ENCODE measurements around the gene ERBB2. TPM values are rescaled to one million over a fixed set of nuclear protein-coding genes. Genes with fewer than 3 reads are reported as not detected.

The ERBB2 gene
- total and polyA plus RNA-seq, 2 of the 8 experiments (the other 6 are each of a cell fraction or from before 2014, with no cell fraction given), result 183 to 394 TPM

DNA sequence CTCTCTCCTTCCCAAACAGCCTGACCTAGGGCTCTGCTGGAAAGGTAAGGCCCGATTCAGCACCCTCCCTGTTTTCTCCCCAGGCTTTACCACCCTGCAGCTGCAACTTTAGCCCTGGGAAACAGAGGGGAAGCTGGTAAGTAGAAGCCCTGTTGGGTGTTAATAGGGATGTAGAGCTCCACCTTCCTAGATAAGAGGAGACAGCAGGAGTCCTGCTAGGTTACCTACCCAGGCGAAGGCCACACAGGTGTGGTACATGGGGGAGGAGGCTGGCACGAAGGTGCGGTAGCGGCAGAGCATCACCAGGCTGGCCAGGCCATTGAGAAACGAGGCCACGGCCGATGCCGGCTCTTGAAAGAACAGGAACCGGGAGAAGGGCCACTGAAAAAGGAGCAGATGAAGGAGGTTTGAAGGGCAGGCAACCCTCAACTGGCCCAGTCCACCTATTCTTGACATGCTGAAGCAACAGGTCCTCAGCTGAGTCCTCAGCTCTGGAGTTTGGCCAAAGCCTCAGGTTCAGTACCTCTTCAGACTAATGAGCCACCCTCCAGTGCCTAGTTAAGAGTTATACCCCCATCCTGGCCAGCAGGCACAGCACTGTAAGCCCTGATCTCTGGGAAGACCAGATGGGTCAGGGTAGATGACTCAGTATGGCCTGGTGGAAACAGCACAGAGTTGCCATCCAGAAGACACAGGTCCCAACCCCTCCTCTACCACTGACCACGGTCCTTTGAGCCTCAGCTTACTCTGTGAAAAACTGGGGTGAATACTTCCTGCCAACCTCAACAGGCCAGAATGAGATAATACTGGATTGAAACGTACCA lies 15.3 kb upstream of the ERBB2 start:
- H3K27ac ChIP-seq (ENCODE audit: low read depth, low read length), result no peak overlapping the region
- no peak overlapping the region for H2BK12ac ChIP-seq (ENCODE audit: low read depth, low read length)
- no peak overlapping the region for H4K5ac ChIP-seq (ENCODE audit: insufficient read length, low read depth, low read length)
- H3K4me3 ChIP-seq (ENCODE audit: extremely low read depth in 1 of 4, insufficient read depth in 2 of 4, low read depth in 3 of 4, low read length in 4 of 4), result no peak overlapping the region
- ChIA-PET CTCF (ENCODE audit: partially characterized antibody) (interaction anchor here (0.6 to 52.4 kb wide), 8 partner anchors 12 to 518 kb away, joined by 3 to 1885 read pairs (median 6); partner anchors contain the start of genes PNMT, PPP1R1B, STARD3 and TCAP), POLR2A (ENCODE audit: partially characterized antibody) (interaction anchor here (1.0 to 38.1 kb wide), 5 partner anchors 6 to 53 kb away, joined by 3 to 708 read pairs (median 4); partner anchors contain the start of genes ERBB2, PGAP3, PNMT and TCAP)
- no peaks in the 10 kb centered on the region for H4K20me1 ChIP-seq (replicated peaks in 1 of 2; ENCODE audit: control insufficient read depth in 1 of 2, insufficient read depth in 2 of 2, low read length in 2 of 2)
- H3K23me2 ChIP-seq (ENCODE audit: low read depth, low read length), result peaks cover 12% of the 10 kb centered on the region
- no peak overlapping the region for H4K91ac ChIP-seq (replicated peaks; ENCODE audit: insufficient read length, low read length)
- H2BK20ac ChIP-seq (ENCODE audit: low read length), result no peak overlapping the region
- no peak for DNase-seq (ENCODE audit: low read depth in 1 of 2, low spot score in 2 of 2)
- no peak overlapping the region for H2BK15ac ChIP-seq (ENCODE audit: low read length)
- H3K56ac ChIP-seq (replicated peaks; ENCODE audit: insufficient read length, low read depth, low read length), result no peak overlapping the region
- 0 out of 2 replicates have a peak, but pooled peaks cover 2% of the 10 kb centered on the region for H3K79me1 ChIP-seq (ENCODE audit: low read depth, low read length)
- peaks cover 0 to 8% (median 2%) of the 10 kb centered on the region in 4 experiments for H3K4me1 ChIP-seq (replicated peaks in 1 of 4; ENCODE audit: control insufficient read depth in 3 of 4, insufficient read depth in 4 of 4, low read length in 3 of 4)
- H2AFZ ChIP-seq (ENCODE audit: low read length), result no peak overlapping the region
- H2BK5ac ChIP-seq (ENCODE audit: low read depth, low read length), result no peak overlapping the region
- no peak overlapping the region for H3K23ac ChIP-seq (ENCODE audit: insufficient read length)
- H3K79me2 ChIP-seq (ENCODE audit: control insufficient read depth in 1 of 2, insufficient read depth in 2 of 2, low read length in 2 of 2), result peaks cover 0 to 4% of the 10 kb centered on the region in 2 experiments; a peak in 1 of 4 replicates
- H3K9me3 ChIP-seq (ENCODE audit: insufficient read depth in 2 of 2, low read depth in 1 of 2, low read length in 1 of 2), result no peaks in the 10 kb centered on the region
- 92% methylated on average over 12 of the region's 12 CpGs; no CpG with 5 or more reads in 1 of the 2 experiments for WGBS, 2 experiments (ENCODE audit: extremely low coverage in 1 of 2, insufficient coverage in 1 of 2, insufficient read length in 1 of 2, insufficient replicate concordance in 2 of 2, low coverage in 1 of 2, low lambda C conversion rate in 2 of 2, missing lambda C conversion rate in 1 of 2)
- no peak for FAIRE-seq
- no peaks in the 10 kb centered on the region for H3K27me3 ChIP-seq (replicated peaks in 1 of 4; ENCODE audit: control insufficient read depth in 3 of 4, extremely low read depth in 1 of 4, insufficient read depth in 3 of 4, low read length in 3 of 4)
- H3K4ac ChIP-seq (replicated peaks; ENCODE audit: insufficient read length, low read depth, low read length), result no peak overlapping the region
- no peak overlapping the region for H3K14ac ChIP-seq (ENCODE audit: insufficient read length)
- H2AK5ac ChIP-seq (ENCODE audit: low read depth, low read length), result no peak overlapping the region
- H3K36me3 ChIP-seq (ENCODE audit: control insufficient read depth in 2 of 4, insufficient read depth in 4 of 4, low read length in 3 of 4), result peaks cover 0 to 5% (median 0%) of the 10 kb centered on the region in 4 experiments; a peak in 4 of 8 replicates
- H4K8ac ChIP-seq (ENCODE audit: extremely low read depth, insufficient read depth, low read length), result no peak overlapping the region; the same call in 1 of the 2 replicates
- no peak overlapping the region for H2BK120ac ChIP-seq (replicated peaks; ENCODE audit: low read depth, low read length)
- H3K18ac ChIP-seq (ENCODE audit: extremely low read depth, low read length), result no peak overlapping the region
- no peak overlapping the region for H3K4me2 ChIP-seq (ENCODE audit: insufficient read depth in 1 of 2, low read depth in 2 of 2, low read length in 2 of 2)
- TF ChIP-seq SIX5 (IDR thresholded peaks at IDR 0.05; ENCODE audit: low read depth, low read length), result no peak
- H3K9ac ChIP-seq (replicated peaks in 1 of 4; ENCODE audit: extremely low read depth in 1 of 4, low read depth in 3 of 4, low read length in 3 of 4), result no peak overlapping the region
